IMR-90 (cell line): ENCODE measurements around the gene SIDT1.

Experiments
- BHLHE40 ChIP-seq: fragments of 150-350 bp; IDR thresholded peaks from 2 replicates; pipeline ENCODE4 v1.6.1; 2016; ENCODE audit warnings: mild to moderate bottlenecking, low read depth, low read length
- CEBPB ChIP-seq: IDR thresholded peaks from 2 replicates; pipeline ENCODE4 v1.6.1; 2012; ENCODE audit warnings: low read depth, low read length, improper control_type of control experiment
- CTCF ChIP-seq: conservative IDR thresholded peaks from 2 replicates; pipeline ENCODE4 v1.5.1; 2012; ENCODE audit warnings: mild to moderate bottlenecking, low read depth, low read length, improper control_type of control experiment
- FOS ChIP-seq: fragments of 150-350 bp; IDR thresholded peaks from 2 replicates; pipeline ENCODE4 v1.6.1; 2016; ENCODE audit warnings: low read depth, low read length
- MAFK ChIP-seq: IDR thresholded peaks from 2 replicates; pipeline ENCODE4 v1.6.1; 2012; ENCODE audit warnings: low read depth, low read length, improper control_type of control experiment
- MAZ ChIP-seq: IDR thresholded peaks from 2 replicates; pipeline ENCODE4 v1.6.1; 2012; ENCODE audit warnings: low read depth, mild to moderate bottlenecking, low read length, improper control_type of control experiment, moderate library complexity, borderline replicate concordance
- POLR2A ChIP-seq: IDR thresholded peaks from 2 replicates; pipeline ENCODE4 v1.6.1; 2012; ENCODE audit warnings: mild to moderate bottlenecking, low read depth, low read length
- RAD21 ChIP-seq: IDR thresholded peaks from 2 replicates; pipeline ENCODE4 v1.6.1; 2012; ENCODE audit warnings: low read length, improper control_type of control experiment
- RFX5 ChIP-seq: IDR thresholded peaks from 2 replicates; pipeline ENCODE4 v1.8.0; 2012; ENCODE audit warnings: low read depth, mild to moderate bottlenecking, low read length, moderate library complexity
- SMC3 ChIP-seq: fragments of 150-350 bp; IDR thresholded peaks from 2 replicates; pipeline ENCODE4 v1.6.1; 2016; ENCODE audit warnings: low read depth, mild to moderate bottlenecking, antibody characterized with exemption, low read length, moderate library complexity
- TF ChIP-seq, protein P1 (sequence below): fragments of 150-350 bp; IDR thresholded peaks from 2 replicates; pipeline ENCODE4 v1.6.1; 2016; ENCODE audit warnings: low read depth, mild to moderate bottlenecking, low read length, moderate library complexity, borderline replicate concordance
- TF ChIP-seq, protein P2 (sequence below): fragments of 150-350 bp; IDR thresholded peaks from 2 replicates; pipeline ENCODE4 v1.6.1; 2017; ENCODE audit warnings: mild to moderate bottlenecking, antibody characterized with exemption, low read length, low read depth

DNA sequence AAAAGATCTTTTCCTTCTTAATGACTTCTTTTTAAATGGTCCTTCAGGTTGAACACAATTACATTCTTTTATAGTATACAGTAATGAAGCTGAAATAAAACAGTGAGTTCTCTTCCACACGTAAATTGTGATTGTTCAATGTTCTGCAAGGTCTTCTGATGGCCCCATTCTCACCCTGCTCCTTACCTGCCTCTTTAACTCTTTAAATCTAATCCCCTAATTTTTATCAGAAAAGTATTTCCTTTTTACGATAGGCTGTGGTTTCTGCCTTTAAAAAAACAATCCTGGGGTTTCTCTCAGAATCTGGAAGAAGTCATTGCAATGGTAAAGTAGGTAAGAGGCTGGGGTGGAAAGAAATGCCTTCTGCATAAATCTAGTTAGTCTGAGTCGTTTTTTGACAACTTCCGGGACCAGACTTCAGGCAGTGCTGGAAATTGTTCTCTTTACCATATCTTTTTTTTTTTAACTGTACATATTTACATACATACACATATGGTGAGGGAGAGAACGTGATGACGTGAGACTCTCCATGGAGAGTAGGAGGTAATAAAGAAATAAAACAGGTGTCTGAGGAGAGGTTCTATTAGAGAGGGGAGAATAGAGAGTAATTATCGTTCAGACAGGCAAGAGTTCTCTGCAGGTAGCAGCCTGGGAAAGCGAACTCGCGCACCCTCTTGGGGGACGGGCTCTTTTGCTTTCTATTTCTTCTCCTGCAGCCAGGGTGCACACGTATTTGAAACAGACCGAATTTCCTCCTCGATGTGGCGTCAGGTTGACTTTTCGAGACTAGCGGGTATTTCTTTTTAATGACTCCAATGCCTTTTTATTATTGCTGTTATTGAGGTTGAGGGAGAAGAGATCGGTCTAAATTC lies at the start of gene SIDT1:
- TF ChIP-seq POLR2A (no peak), CTCF (no peak), BHLHE40 (no peak), CEBPB (no peak), RAD21 (no peak), MAZ (no peak), FOS (no peak), MAFK (no peak), SMC3 (no peak), RFX5 (no peak)
- TF ChIP-seq, protein P1, sequence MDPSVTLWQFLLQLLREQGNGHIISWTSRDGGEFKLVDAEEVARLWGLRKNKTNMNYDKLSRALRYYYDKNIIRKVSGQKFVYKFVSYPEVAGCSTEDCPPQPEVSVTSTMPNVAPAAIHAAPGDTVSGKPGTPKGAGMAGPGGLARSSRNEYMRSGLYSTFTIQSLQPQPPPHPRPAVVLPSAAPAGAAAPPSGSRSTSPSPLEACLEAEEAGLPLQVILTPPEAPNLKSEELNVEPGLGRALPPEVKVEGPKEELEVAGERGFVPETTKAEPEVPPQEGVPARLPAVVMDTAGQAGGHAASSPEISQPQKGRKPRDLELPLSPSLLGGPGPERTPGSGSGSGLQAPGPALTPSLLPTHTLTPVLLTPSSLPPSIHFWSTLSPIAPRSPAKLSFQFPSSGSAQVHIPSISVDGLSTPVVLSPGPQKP = no peak
- TF ChIP-seq, protein P2, sequence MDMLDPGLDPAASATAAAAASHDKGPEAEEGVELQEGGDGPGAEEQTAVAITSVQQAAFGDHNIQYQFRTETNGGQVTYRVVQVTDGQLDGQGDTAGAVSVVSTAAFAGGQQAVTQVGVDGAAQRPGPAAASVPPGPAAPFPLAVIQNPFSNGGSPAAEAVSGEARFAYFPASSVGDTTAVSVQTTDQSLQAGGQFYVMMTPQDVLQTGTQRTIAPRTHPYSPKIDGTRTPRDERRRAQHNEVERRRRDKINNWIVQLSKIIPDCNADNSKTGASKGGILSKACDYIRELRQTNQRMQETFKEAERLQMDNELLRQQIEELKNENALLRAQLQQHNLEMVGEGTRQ = no peak
